ENCODE results near the gene ADAMTS15.
"Not testable (repeated sequence)": the region's sequence is repeated elsewhere in the genome, so short reads cannot be mapped to it uniquely, and the experiment has no call there.

ADAMTS15 gene

GRCh38 chr11:130431331-130431773 lies 17.1 kb upstream of the ADAMTS15 start:
- H3K27ac ChIP-seq (ENCODE audit: low read depth, low read length): no peak overlapping the region
- peaks cover 16% of the 10 kb centered on the region for H3K4me1 ChIP-seq (ENCODE audit: control insufficient read depth, insufficient read depth, low read length)
- H3K27me3 ChIP-seq (ENCODE audit: control insufficient read depth, insufficient read depth, low read length): peaks cover 3% of the 10 kb centered on the region
- H3K4me3 ChIP-seq (ENCODE audit: low read length): no peak overlapping the region
- no peak overlapping the region for H3K9ac ChIP-seq (ENCODE audit: low read length)
- no peaks in the 10 kb centered on the region for H3K36me3 ChIP-seq (ENCODE audit: control insufficient read depth, insufficient read depth, low read length)

GRCh38 chr11:130431801-130432200 lies 16.6 kb upstream of the ADAMTS15 start:
- no peaks in the 10 kb centered on the region for H3K36me3 ChIP-seq (ENCODE audit: control insufficient read depth, insufficient read depth, low read length)
- no peak overlapping the region for H3K9ac ChIP-seq (ENCODE audit: low read length)
- peaks cover 11% of the 10 kb centered on the region for H3K4me1 ChIP-seq (ENCODE audit: control insufficient read depth, insufficient read depth, low read length)
- H3K4me3 ChIP-seq (ENCODE audit: low read length): no peak overlapping the region
- H3K27ac ChIP-seq (ENCODE audit: low read depth, low read length): no peak overlapping the region
- H3K27me3 ChIP-seq (ENCODE audit: control insufficient read depth, insufficient read depth, low read length): no peaks in the 10 kb centered on the region

GRCh38 chr11:130433357-130433756 lies 15.1 kb upstream of the ADAMTS15 start:
- no peak overlapping the region for H3K4me3 ChIP-seq (ENCODE audit: low read length)
- no peak overlapping the region for H3K27ac ChIP-seq (ENCODE audit: low read depth, low read length)
- H3K36me3 ChIP-seq (ENCODE audit: control insufficient read depth, insufficient read depth, low read length): no peaks in the 10 kb centered on the region
- H3K27me3 ChIP-seq (ENCODE audit: control insufficient read depth, insufficient read depth, low read length): no peaks in the 10 kb centered on the region
- peaks cover 9% of the 10 kb centered on the region for H3K4me1 ChIP-seq (ENCODE audit: control insufficient read depth, insufficient read depth, low read length)
- H3K9ac ChIP-seq (ENCODE audit: low read length): no peak overlapping the region

GRCh38 chr11:130434521-130435223 lies 13.8 kb upstream of the ADAMTS15 start:
- Histone ChIP-seq H3K4me3 (ENCODE audit: low read length) (peak overlapping the region; percentile 83), H3K4me1 (ENCODE audit: control insufficient read depth, insufficient read depth, low read length) (peaks cover 2% of the 10 kb centered on the region), H3K27me3 (ENCODE audit: control insufficient read depth, insufficient read depth, low read length) (no peaks in the 10 kb centered on the region), H3K36me3 (ENCODE audit: control insufficient read depth, insufficient read depth, low read length) (no peaks in the 10 kb centered on the region), H3K27ac (ENCODE audit: low read depth, low read length) (peak overlapping the region; percentile 65), H3K9ac (ENCODE audit: low read length) (peak overlapping the region; percentile 7)

GRCh38 chr11:130435671-130436070 lies 12.8 kb upstream of the ADAMTS15 start:
- Histone ChIP-seq H3K27ac (ENCODE audit: low read depth, low read length) (no peak overlapping the region), H3K4me1 (ENCODE audit: control insufficient read depth, insufficient read depth, low read length) (peaks cover 2% of the 10 kb centered on the region), H3K9ac (ENCODE audit: low read length) (no peak overlapping the region), H3K4me3 (ENCODE audit: low read length) (no peak overlapping the region), H3K36me3 (ENCODE audit: control insufficient read depth, insufficient read depth, low read length) (no peaks in the 10 kb centered on the region), H3K27me3 (ENCODE audit: control insufficient read depth, insufficient read depth, low read length) (no peaks in the 10 kb centered on the region)

- Histone ChIP-seq H3K36me3 (ENCODE audit: control insufficient read depth, insufficient read depth, low read length) (no peaks in the 10 kb centered on the region), H3K4me3 (ENCODE audit: low read length) (no peak overlapping the region), H3K27ac (ENCODE audit: low read depth, low read length) (no peak overlapping the region), H3K27me3 (ENCODE audit: control insufficient read depth, insufficient read depth, low read length) (no peaks in the 10 kb centered on the region), H3K9ac (ENCODE audit: low read length) (no peak overlapping the region), H3K4me1 (ENCODE audit: control insufficient read depth, insufficient read depth, low read length) (peaks cover 2% of the 10 kb centered on the region)
Observed at GRCh38 chr11:130436171-130436570, 12.3 kb upstream of the ADAMTS15 start.

- H3K36me3 ChIP-seq (ENCODE audit: control insufficient read depth, insufficient read depth, low read length): no peaks in the 10 kb centered on the region
- H3K9ac ChIP-seq (ENCODE audit: low read length): no peak overlapping the region
Observed at GRCh38 chr11:130437848-130438247, 10.6 kb upstream of the ADAMTS15 start.

GRCh38 chr11:130438401-130439159 lies 9.9 kb upstream of the ADAMTS15 start:
- H3K27ac ChIP-seq (ENCODE audit: low read depth, low read length); H3K9ac ChIP-seq (ENCODE audit: low read length); H3K27me3 ChIP-seq (ENCODE audit: control insufficient read depth, insufficient read depth, low read length); H3K4me3 ChIP-seq (ENCODE audit: low read length); H3K36me3 ChIP-seq (ENCODE audit: control insufficient read depth, insufficient read depth, low read length); H3K4me1 ChIP-seq (ENCODE audit: control insufficient read depth, insufficient read depth, low read length): not testable (repeated sequence)

More at GRCh38 chr11:130437848-130438247, 10.6 kb upstream of the ADAMTS15 start:
- H3K4me3 ChIP-seq (ENCODE audit: low read length): no peak overlapping the region
- no peaks in the 10 kb centered on the region for H3K27me3 ChIP-seq (ENCODE audit: control insufficient read depth, insufficient read depth, low read length)
- H3K27ac ChIP-seq (ENCODE audit: low read depth, low read length): no peak overlapping the region
- H3K4me1 ChIP-seq (ENCODE audit: control insufficient read depth, insufficient read depth, low read length): peaks cover 2% of the 10 kb centered on the region

- H3K4me1 ChIP-seq (ENCODE audit: control insufficient read depth, insufficient read depth, low read length): peaks cover 2% of the 10 kb centered on the region
- H3K4me3 ChIP-seq (ENCODE audit: low read length): no peak overlapping the region
- H3K36me3 ChIP-seq (ENCODE audit: control insufficient read depth, insufficient read depth, low read length): no peaks in the 10 kb centered on the region
- H3K9ac ChIP-seq (ENCODE audit: low read length): no peak overlapping the region
- H3K27ac ChIP-seq (ENCODE audit: low read depth, low read length): no peak overlapping the region
- no peaks in the 10 kb centered on the region for H3K27me3 ChIP-seq (ENCODE audit: control insufficient read depth, insufficient read depth, low read length)
Observed at GRCh38 chr11:130439160-130439519, 9.3 kb upstream of the ADAMTS15 start.

GRCh38 chr11:130439876-130440275 lies 8.6 kb upstream of the ADAMTS15 start:
- no peaks in the 10 kb centered on the region for H3K27me3 ChIP-seq (ENCODE audit: control insufficient read depth, insufficient read depth, low read length)
- H3K27ac ChIP-seq (ENCODE audit: low read depth, low read length): no peak overlapping the region
- peaks cover 2% of the 10 kb centered on the region for H3K4me1 ChIP-seq (ENCODE audit: control insufficient read depth, insufficient read depth, low read length)
- no peak overlapping the region for H3K9ac ChIP-seq (ENCODE audit: low read length)
- H3K36me3 ChIP-seq (ENCODE audit: control insufficient read depth, insufficient read depth, low read length): no peaks in the 10 kb centered on the region
- H3K4me3 ChIP-seq (ENCODE audit: low read length): no peak overlapping the region

GRCh38 chr11:130441719-130442118 lies 6.7 kb upstream of the ADAMTS15 start:
- Histone ChIP-seq H3K9ac (ENCODE audit: low read length) (no peak overlapping the region), H3K4me1 (ENCODE audit: control insufficient read depth, insufficient read depth, low read length) (no peaks in the 10 kb centered on the region), H3K4me3 (ENCODE audit: low read length) (no peak overlapping the region), H3K27me3 (ENCODE audit: control insufficient read depth, insufficient read depth, low read length) (no peaks in the 10 kb centered on the region), H3K27ac (ENCODE audit: low read depth, low read length) (no peak overlapping the region), H3K36me3 (ENCODE audit: control insufficient read depth, insufficient read depth, low read length) (no peaks in the 10 kb centered on the region)

GRCh38 chr11:130442737-130443136 lies 5.7 kb upstream of the ADAMTS15 start:
- Histone ChIP-seq H3K36me3 (ENCODE audit: control insufficient read depth, insufficient read depth, low read length) (no peaks in the 10 kb centered on the region), H3K27ac (ENCODE audit: low read depth, low read length) (no peak overlapping the region), H3K27me3 (ENCODE audit: control insufficient read depth, insufficient read depth, low read length) (no peaks in the 10 kb centered on the region), H3K4me1 (ENCODE audit: control insufficient read depth, insufficient read depth, low read length) (no peaks in the 10 kb centered on the region), H3K4me3 (ENCODE audit: low read length) (no peak overlapping the region), H3K9ac (ENCODE audit: low read length) (no peak overlapping the region)

GRCh38 chr11:130445788-130446187 lies 2.7 kb upstream of the ADAMTS15 start:
- H3K4me1 ChIP-seq (ENCODE audit: control insufficient read depth, insufficient read depth, low read length): no peaks in the 10 kb centered on the region
- H3K27me3 ChIP-seq (ENCODE audit: control insufficient read depth, insufficient read depth, low read length): no peaks in the 10 kb centered on the region
- H3K36me3 ChIP-seq (ENCODE audit: control insufficient read depth, insufficient read depth, low read length): no peaks in the 10 kb centered on the region
- no peak overlapping the region for H3K4me3 ChIP-seq (ENCODE audit: low read length)
- no peak overlapping the region for H3K27ac ChIP-seq (ENCODE audit: low read depth, low read length)
- H3K9ac ChIP-seq (ENCODE audit: low read length): no peak overlapping the region

Measured in rectal smooth muscle tissue (tissue), 1 donor.